Breast epithelium (tissue), 4 donors: ENCODE results near the gene PIK3IP1. TPM values are rescaled to one million over a fixed set of nuclear protein-coding genes. Genes with fewer than 3 reads are reported as not detected.
A peak's percentile ranks its signal among the peaks of the same experiment; 100 is the strongest.

ENCODE experiments used
- DNase-seq, 2 donors: peaks; one replicate each; pipeline ENCODE4 v3.0.0-alpha.2; 2019; ENCODE audit warnings: low spot score in 2 of 2
- H3K27ac ChIP-seq, 2 donors: fragments of 200-600 bp; sonication (generic) in 1 of 2; one replicate each; pipeline ENCODE4 v1.5.1; 2016 to 2019; ENCODE audit warnings: mild to moderate bottlenecking in 1 of 2
- H3K27me3 ChIP-seq, 2 donors: fragments of 200-600 bp; sonication (generic) in 1 of 2; one replicate each; pipeline versions ENCODE4 v1.5.1 to v1.6.0; 2017 to 2019; ENCODE audit warnings: control low read depth in 1 of 2, mild to moderate bottlenecking in 1 of 2
- H3K36me3 ChIP-seq: fragments of 200-600 bp; one replicate; pipeline ENCODE4 v1.5.1; 2019
- H3K4me1 ChIP-seq, 2 donors: fragments of 200-600 bp; sonication (generic); one replicate each; pipeline ENCODE4 v1.5.1; 2016 to 2019; ENCODE audit warnings: control low read depth in 1 of 2
- H3K4me3 ChIP-seq, 3 donors: fragments of 200-600 bp; sonication (generic); 1 replicate in 2 of 3; 2 replicates in 1 of 3; pipeline ENCODE4 v1.5.1; 2016 to 2019; ENCODE audit warnings: mild to moderate bottlenecking in 3 of 3, moderate library complexity in 2 of 3
- H3K9me3 ChIP-seq, 2 donors: fragments of 200-600 bp; sonication (generic) in 1 of 2; one replicate each; pipeline ENCODE4 v1.5.1; 2016 to 2019; ENCODE audit warnings: control low read depth in 1 of 2
- CTCF ChIP-seq, 3 donors: fragments of 450-650 bp; IDR thresholded peaks; one replicate each; pipeline ENCODE4 v1.5.1; 2016 to 2017; ENCODE audit warnings: antibody characterized with exemption in 3 of 3, mild to moderate bottlenecking in 3 of 3, moderate library complexity in 3 of 3
- POLR2A ChIP-seq: fragments of 450-650 bp; IDR thresholded peaks from one replicate; pipeline ENCODE4 v1.6.1; 2016; ENCODE audit warnings: antibody characterized with exemption, mild to moderate bottlenecking, moderate library complexity
- POLR2AphosphoS5 ChIP-seq, 3 donors: sonication (generic); formaldehyde crosslinking; IDR thresholded peaks; one replicate each; pipeline ENCODE4 v1.6.1; 2017; ENCODE audit warnings: antibody characterized with exemption in 3 of 3
- intact Hi-C: fragments of 100-400 bp; cut with DNase I; formaldehyde crosslinking; loops from one replicate; pipeline ENCODE4 v1.15.1; 2023; ENCODE audit warnings: low total_unique reads
- total RNA-seq, 3 donors: library from RNA; depleted of rRNA; stranded (reverse); fragments of >200 nt; gene quantifications; one replicate each; pipeline ENCODE4 v1.1.0, GENCODE V29; 2016

Gene PIK3IP1
- total RNA-seq, 3 donors from 2014 or later, result 43.3 to 109 (median 72.5) TPM

DNA sequence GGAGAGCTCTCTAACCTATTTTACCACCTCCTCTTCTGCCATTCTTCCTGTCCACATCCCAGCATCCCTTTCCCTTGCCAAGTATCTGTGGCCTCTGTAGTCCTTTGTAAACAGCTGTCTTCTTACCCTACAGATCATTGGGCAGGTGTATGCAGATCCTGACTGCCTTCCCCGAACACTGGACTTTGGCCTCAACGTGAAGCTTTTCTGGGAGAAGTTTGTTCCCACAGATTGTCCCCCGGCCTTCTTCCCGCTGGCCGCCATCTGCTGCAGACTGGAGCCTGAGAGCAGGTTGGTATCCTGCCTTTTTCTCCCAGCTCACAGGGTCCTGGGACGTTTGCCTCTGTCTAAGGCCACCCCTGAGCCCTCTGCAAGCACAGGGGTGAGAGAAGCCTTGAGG lies 17.3 kb downstream of the PIK3IP1 start:
- TF ChIP-seq POLR2A (no peak), CTCF (IDR thresholded peaks at IDR 0.05) (no peak), POLR2AphosphoS5 (IDR thresholded peaks at IDR 0.05) (no peak)
- DNase-seq, result no peak
- peaks cover 0 to 5% of the 10 kb centered on the region in 2 donors for H3K4me1 ChIP-seq
- H3K27me3 ChIP-seq, result no peaks in the 10 kb centered on the region
- H3K27ac ChIP-seq, result peak overlapping the region; percentile 61 to 75
- H3K4me3 ChIP-seq, result no peak overlapping the region
- no peaks in the 10 kb centered on the region for H3K9me3 ChIP-seq
- H3K36me3 ChIP-seq, result no peaks in the 10 kb centered on the region
- intact Hi-C loops, result loop anchor here (10.0 kb wide), 1 partner anchor 60 kb away; the partner anchor contains the start of gene LIMK2

- Histone ChIP-seq H3K4me1 (peaks cover 0 to 5% of the 10 kb centered on the region in 2 donors), H3K27ac (peak overlapping the region; percentile 27 to 75), H3K4me3 (no peak overlapping the region), H3K36me3 (no peaks in the 10 kb centered on the region), H3K9me3 (no peaks in the 10 kb centered on the region), H3K27me3 (no peaks in the 10 kb centered on the region)
- DNase-seq, result no peak
- no peak for TF ChIP-seq POLR2AphosphoS5 (IDR thresholded peaks at IDR 0.05)
- no peak for TF ChIP-seq CTCF (IDR thresholded peaks at IDR 0.05)
- intact Hi-C loops, result loop anchor here (10.0 kb wide), 1 partner anchor 59 kb away; the partner anchor contains the start of gene LIMK2
Measured at GRCh38 chr22:31274017-31274416, 18.3 kb downstream of the PIK3IP1 start.

- H3K27me3 ChIP-seq, result no peaks in the 10 kb centered on the region
- DNase-seq, result no peak
- TF ChIP-seq POLR2AphosphoS5 (IDR thresholded peaks at IDR 0.05), result peak in 1 of 3 donors; percentile 52
- peak; percentile 36 to 83 (median 65) for TF ChIP-seq CTCF (IDR thresholded peaks at IDR 0.05)
- TF ChIP-seq POLR2A, result no peak
- intact Hi-C loops, result loop anchor here (10.0 kb wide), 1 partner anchor 58 kb away; the partner anchor contains the start of gene LIMK2
- peaks cover 0 to 5% of the 10 kb centered on the region in 2 donors for H3K4me1 ChIP-seq
- peaks cover 7% of the 10 kb centered on the region for H3K36me3 ChIP-seq
- H3K4me3 ChIP-seq, result no peak overlapping the region
- H3K27ac ChIP-seq, result peak overlapping the region; percentile 72 to 75
- H3K9me3 ChIP-seq, result no peaks in the 10 kb centered on the region
Measured at GRCh38 chr22:31272522-31273446, 19.5 kb downstream of the PIK3IP1 start.

DNA sequence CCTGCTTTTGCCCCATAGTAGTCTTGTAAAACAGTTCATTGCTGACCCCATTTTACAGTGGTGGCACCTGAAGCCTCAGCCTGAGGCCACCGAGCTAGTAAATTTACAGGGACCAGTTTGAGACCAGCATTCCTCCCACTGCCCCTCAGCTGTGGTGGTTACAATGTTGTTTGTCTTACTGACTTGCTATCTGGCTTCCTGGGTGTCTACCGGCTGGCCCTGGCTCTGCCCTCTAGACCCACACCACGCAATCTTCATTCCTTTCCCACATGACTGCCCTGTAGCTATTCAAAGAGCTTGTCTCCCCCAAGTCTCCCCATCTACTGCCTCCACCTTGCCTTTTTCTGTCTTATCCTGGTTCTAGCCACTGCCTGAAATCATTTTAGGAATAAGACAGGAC lies 20.8 kb downstream of the PIK3IP1 start:
- intact Hi-C loops, result loop anchor here (10.0 kb wide), 1 partner anchor 57 kb away; the partner anchor contains the start of gene LIMK2
- Histone ChIP-seq H3K9me3 (no peaks in the 10 kb centered on the region), H3K27me3 (no peaks in the 10 kb centered on the region), H3K27ac (peak overlapping the region; percentile 62 to 70), H3K4me3 (no peak overlapping the region), H3K36me3 (peaks cover 15% of the 10 kb centered on the region), H3K4me1 (peaks cover 0 to 5% of the 10 kb centered on the region in 2 donors)
- TF ChIP-seq POLR2AphosphoS5 (IDR thresholded peaks at IDR 0.05) (no peak), POLR2A (no peak), CTCF (IDR thresholded peaks at IDR 0.05) (no peak)
- DNase-seq, result no peak

DNA sequence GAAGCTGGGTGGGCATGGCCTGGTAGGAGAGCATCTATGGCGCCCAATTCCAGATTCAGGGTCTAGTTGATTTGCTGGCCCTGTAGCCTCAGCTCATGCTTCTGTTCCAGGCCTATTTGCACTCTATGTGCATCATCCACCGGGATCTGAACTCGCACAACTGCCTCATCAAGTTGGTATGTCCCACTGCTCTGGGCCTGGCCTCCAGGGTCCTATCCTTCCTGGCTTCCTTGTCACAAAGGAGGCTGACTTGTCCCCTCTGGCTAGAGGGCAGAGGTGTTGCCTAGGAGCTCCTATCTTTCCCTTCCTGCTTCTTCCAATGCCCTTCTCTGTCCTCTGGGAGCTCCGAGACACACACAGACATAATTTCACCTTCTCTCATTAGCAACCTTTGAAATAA lies 21.3 kb downstream of the PIK3IP1 start:
- Histone ChIP-seq H3K27ac (peak overlapping the region; percentile 62 to 70), H3K4me1 (peaks cover 0 to 5% of the 10 kb centered on the region in 2 donors), H3K9me3 (no peaks in the 10 kb centered on the region), H3K36me3 (peaks cover 15% of the 10 kb centered on the region), H3K27me3 (no peaks in the 10 kb centered on the region), H3K4me3 (no peak overlapping the region)
- DNase-seq, result no peak
- TF ChIP-seq CTCF (IDR thresholded peaks at IDR 0.05) (no peak), POLR2AphosphoS5 (IDR thresholded peaks at IDR 0.05) (no peak), POLR2A (no peak)
- intact Hi-C loops, result loop anchor here (10.0 kb wide), 1 partner anchor 56 kb away; the partner anchor contains the start of gene LIMK2
